K562 (cell line): ENCODE data around the gene ABCC1. TPM values are rescaled to one million over a fixed set of nuclear protein-coding genes. Genes with fewer than 3 reads are reported as not detected.

Experiments
- CBX5 ChIP-seq: IDR thresholded peaks from 2 replicates; pipeline ENCODE4 v1.6.1; 2014; ENCODE audit warnings: low read depth, borderline replicate concordance
- CEBPG ChIP-seq, 3 experiments: fragments of 200-800 bp in 1 of 3; sonication (Bioruptor generic) in 1 of 3; sonication (generic) in 1 of 3; formaldehyde crosslinking in 1 of 3; IDR thresholded peaks in 2 of 3; conservative IDR thresholded peaks in 1 of 3; 2 replicates each; pipeline versions ENCODE4 v1.6.1 to v1.8.0; 2016 to 2022; ENCODE audit warnings: missing compliant biosample characterization in 2 of 3, missing genetic modification characterization in 2 of 3, mild to moderate bottlenecking in 1 of 3, missing genetic modification reagents in 1 of 3
- DDX20 ChIP-seq: fragments of 450-650 bp; IDR thresholded peaks from 2 replicates; pipeline ENCODE4 v1.6.1; 2016; ENCODE audit warnings: missing genetic modification characterization, low read depth, mild to moderate bottlenecking, missing compliant biosample characterization, moderate library complexity
- GATAD2A ChIP-seq: fragments of 450-650 bp; IDR thresholded peaks from 2 replicates; pipeline ENCODE4 v1.6.1; 2017
- HCFC1 ChIP-seq: IDR thresholded peaks from 2 replicates; pipeline ENCODE4 v1.6.1; 2012; ENCODE audit warnings: low read depth, low read length, improper control_type of control experiment
- ILK ChIP-seq: fragments of 450-650 bp; IDR thresholded peaks from 2 replicates; pipeline ENCODE4 v1.6.1; 2016; ENCODE audit warnings: missing genetic modification characterization, low read depth, mild to moderate bottlenecking, missing compliant biosample characterization, moderate library complexity, borderline replicate concordance
- KAT8 ChIP-seq: fragments of 450-650 bp; IDR thresholded peaks from 2 replicates; pipeline ENCODE4 v1.6.1; 2016; ENCODE audit warnings: low read depth, mild to moderate bottlenecking
- KDM2B ChIP-seq: fragments of 250-450 bp; sonication (Bioruptor Pico); IDR thresholded peaks from 2 replicates; pipeline ENCODE4 v1.8.0; 2021; ENCODE audit warnings: mild to moderate bottlenecking, moderate library complexity
- POLR2A ChIP-seq: fragments of 450-650 bp; conservative IDR thresholded peaks from 2 replicates; pipeline ENCODE4 v1.6.1; 2016
- PTRF ChIP-seq: fragments of 450-650 bp; IDR thresholded peaks from 2 replicates; pipeline ENCODE4 v1.6.1; 2016; ENCODE audit warnings: mild to moderate bottlenecking, missing genetic modification characterization, missing compliant biosample characterization
- SMARCB1 ChIP-seq: IDR thresholded peaks from 2 replicates; pipeline ENCODE4 v1.6.1; 2011; ENCODE audit warnings: improper control_type of control experiment, low read depth; ENCODE audit not compliant: insufficient read length
- SRF ChIP-seq, 2 experiments: fragments of 250-450, 450-650 bp in 1 of 2; sonication (Bioruptor Pico) in 1 of 2; sonication (generic) in 1 of 2; formaldehyde crosslinking; IDR thresholded peaks; 2 replicates each; pipeline versions ENCODE4 v1.5.0 to v1.5.1; 2020 to 2022; ENCODE audit warnings: mild to moderate bottlenecking in 1 of 2, missing genetic modification reagents in 1 of 2
- TRIM24 ChIP-seq, 2 experiments: fragments of 450-650 bp; IDR thresholded peaks; 2 replicates each; pipeline ENCODE4 v1.6.1; 2016
- ZFP36 ChIP-seq: fragments of 150-350 bp; IDR thresholded peaks from 2 replicates; pipeline ENCODE4 v1.6.1; 2018; ENCODE audit warnings: low read length, low read depth; ENCODE audit not compliant: partially characterized antibody
- polyA plus RNA-seq, 8 experiments: library from polyadenylated mRNA; depleted of rRNA in 4 of 8; stranded (reverse) in 5 of 8; unstranded in 3 of 8; fragments of >200 nt; fragmentation: Nextera tagmentation in 2 of 8; fragmentation: Illumina TruSeq in 1 of 8; extraction: Ambion mirVana in 2 of 8; extraction: Trizol in 1 of 8; gene quantifications; 2 replicates each; pipeline versions ENCODE4 v1.2.1 to v1.2.3, GENCODE V29; 2011 to 2014; ENCODE audit warnings: inconsistent platforms in 1 of 8, missing spikeins in 1 of 8
- total RNA-seq, 7 experiments: library from RNA; depleted of rRNA in 6 of 7; stranded (reverse); fragments of >200 nt in 6 of 7; fragmentation: Illumina TruSeq in 2 of 7; extraction: Trizol in 2 of 7; gene quantifications; 2 replicates each; pipeline versions ENCODE4 v1.2.1 to v1.2.3, GENCODE V29; 2011 to 2021; ENCODE audit warnings: low replicate concordance in 1 of 7
- TF ChIP-seq, protein P1 (sequence below): fragments of 250-450 bp; sonication (Bioruptor Pico); IDR thresholded peaks from 2 replicates; pipeline ENCODE4 v1.8.0; 2021; ENCODE audit warnings: moderate library complexity, mild to moderate bottlenecking, inconsistent platforms

The ABCC1 gene
- total and polyA plus RNA-seq, 9 of the 15 experiments (the other 6 are each of a cell fraction or from before 2014, with no cell fraction given), result 3.9 to 41.6 (median 10.0) TPM

DNA sequence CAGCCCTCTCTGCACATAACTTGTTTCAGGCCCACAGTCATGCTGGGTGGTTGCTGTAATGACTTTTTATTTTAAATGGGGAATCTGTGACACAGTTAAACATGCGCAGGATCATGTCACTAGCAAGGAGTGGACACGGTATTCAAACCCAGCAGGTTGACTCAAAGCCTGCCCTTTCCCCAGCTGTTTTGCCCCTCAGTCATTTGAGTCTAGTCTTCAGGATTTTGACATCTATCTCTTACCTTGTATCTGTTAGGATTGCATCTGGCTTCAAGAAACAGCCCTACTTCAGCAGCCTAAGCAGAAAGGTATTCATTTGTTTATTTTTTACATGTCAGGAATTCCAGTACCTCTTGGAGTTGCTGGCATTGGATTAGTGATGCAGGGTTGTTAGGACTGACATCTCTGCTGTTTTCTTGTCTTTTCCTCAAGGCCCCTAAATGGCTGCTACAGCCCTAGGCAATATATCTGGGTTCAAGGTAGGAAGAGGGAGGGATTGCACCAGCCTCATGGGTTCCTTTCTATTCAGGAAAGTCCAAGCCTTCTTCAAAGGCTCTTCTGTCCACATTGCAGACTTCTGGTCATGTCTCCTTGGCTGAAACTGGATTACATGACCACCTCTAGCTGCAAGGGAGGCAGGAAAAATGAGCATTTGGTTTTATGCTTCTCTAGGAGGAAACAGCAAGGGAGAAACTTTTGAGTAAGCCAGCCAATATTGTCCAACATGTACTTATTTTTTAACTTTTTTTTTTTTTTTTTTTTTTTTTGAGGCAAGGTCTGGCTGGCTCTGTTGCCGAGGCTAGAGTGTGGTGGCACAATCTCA is 22.8 kb downstream of the ABCC1 start (continued):
- TF ChIP-seq CEBPG (CRISPR knock-in tag; IDR thresholded peaks at IDR 0.05) (no peak), CEBPG (tag; conservative IDR thresholded peaks at IDR 0.05 in 1 of 2, IDR thresholded peaks at IDR 0.05 in 1 of 2) (no peak), GATAD2A (no peak), ZFP36 (no peak), SRF (CRISPR knock-in tag; IDR thresholded peaks at IDR 0.05) (no peak), KDM2B (CRISPR knock-in tag) (no peak), HCFC1 (no peak), ILK (tag) (no peak), DDX20 (tag) (no peak), POLR2A (no peak), SMARCB1 (no peak), PTRF (no peak), CBX5 (0 out of 2 replicates have a peak, but pooled peaks have one; percentile 62), KAT8 (no peak), TRIM24 (IDR thresholded peaks at IDR 0.05) (peak in 1 of 2 experiments; percentile 70; a peak in 2 of 4 replicates)
- TF ChIP-seq, protein P1, sequence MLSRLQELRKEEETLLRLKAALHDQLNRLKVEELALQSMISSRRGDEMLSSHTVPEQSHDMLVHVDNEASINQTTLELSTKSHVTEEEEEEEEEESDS, result no peak
